Measurements from ENCODE around the gene TCERG1L.
"Not testable (repeated sequence)": the region's sequence is repeated elsewhere in the genome, so short reads cannot be mapped to it uniquely, and the experiment has no call there.

The TCERG1L gene

GRCh38 chr10:131323880-131324279 lies 12.4 kb upstream of the TCERG1L start:
- TF ChIP-seq CTCF (IDR thresholded peaks at IDR 0.05) = no peak
- H3K4me1 ChIP-seq = no peaks in the 10 kb centered on the region

GRCh38 chr10:131323025-131323424 lies 11.5 kb upstream of the TCERG1L start:
- no peaks in the 10 kb centered on the region for H3K27me3 ChIP-seq (ENCODE audit: control insufficient read depth, insufficient read depth, low read length)
- no peak overlapping the region for H3K27ac ChIP-seq
- no peaks in the 10 kb centered on the region for H3K4me1 ChIP-seq
- no peaks in the 10 kb centered on the region for H3K36me3 ChIP-seq (ENCODE audit: control insufficient read depth, insufficient read depth, low read length)
- no peaks in the 10 kb centered on the region for H3K79me2 ChIP-seq
- no peak overlapping the region for H2AFZ ChIP-seq
- H3K4me2 ChIP-seq (ENCODE audit: low read length) = no peak overlapping the region
- no peak overlapping the region for H3K9ac ChIP-seq
- TF ChIP-seq CTCF (IDR thresholded peaks at IDR 0.05) = no peak
- no peak overlapping the region for H3K4me3 ChIP-seq (ENCODE audit: low read depth, low read length)
- no peaks in the 10 kb centered on the region for H3K9me3 ChIP-seq (ENCODE audit: control insufficient read depth, low read length)

More at GRCh38 chr10:131323880-131324279, 12.4 kb upstream of the TCERG1L start:
- H3K4me3 ChIP-seq (ENCODE audit: low read depth, low read length) = no peak overlapping the region
- H3K36me3 ChIP-seq (ENCODE audit: control insufficient read depth, insufficient read depth, low read length) = no peaks in the 10 kb centered on the region
- no peak overlapping the region for H3K9ac ChIP-seq
- H3K9me3 ChIP-seq (ENCODE audit: control insufficient read depth, low read length) = no peaks in the 10 kb centered on the region
- H3K79me2 ChIP-seq = no peaks in the 10 kb centered on the region
- no peak overlapping the region for H3K4me2 ChIP-seq (ENCODE audit: low read length)
- no peak overlapping the region for H2AFZ ChIP-seq
- H3K27me3 ChIP-seq (ENCODE audit: control insufficient read depth, insufficient read depth, low read length) = no peaks in the 10 kb centered on the region
- no peak overlapping the region for H3K27ac ChIP-seq

DNA sequence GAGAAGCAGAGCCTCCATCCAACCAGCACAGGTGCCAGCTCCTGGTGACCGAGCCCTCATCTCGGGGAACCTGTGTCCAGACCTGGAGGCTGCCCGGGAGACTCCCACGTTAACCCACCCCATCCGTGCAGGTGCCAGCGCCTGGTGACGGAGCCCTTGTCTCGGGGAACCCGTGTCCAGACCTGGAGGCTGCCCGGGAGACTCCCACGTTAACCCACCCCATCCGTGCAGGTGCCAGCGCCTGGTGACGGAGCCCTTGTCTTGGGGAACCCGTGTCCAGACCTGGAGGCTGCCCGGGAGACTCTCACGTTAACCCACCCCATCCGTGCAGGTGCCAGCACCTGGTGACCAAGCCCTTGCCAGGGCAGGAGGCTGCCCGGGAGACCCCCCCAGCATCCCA lies 11.1 kb upstream of the TCERG1L start:
- not testable (repeated sequence) for H3K9ac ChIP-seq; H3K9me3 ChIP-seq (ENCODE audit: control insufficient read depth, low read length); H3K4me1 ChIP-seq; H3K27ac ChIP-seq; H3K4me3 ChIP-seq (ENCODE audit: low read depth, low read length); H3K27me3 ChIP-seq (ENCODE audit: control insufficient read depth, insufficient read depth, low read length); H3K4me2 ChIP-seq (ENCODE audit: low read length); H3K79me2 ChIP-seq; H2AFZ ChIP-seq; H3K36me3 ChIP-seq (ENCODE audit: control insufficient read depth, insufficient read depth, low read length)

DNA sequence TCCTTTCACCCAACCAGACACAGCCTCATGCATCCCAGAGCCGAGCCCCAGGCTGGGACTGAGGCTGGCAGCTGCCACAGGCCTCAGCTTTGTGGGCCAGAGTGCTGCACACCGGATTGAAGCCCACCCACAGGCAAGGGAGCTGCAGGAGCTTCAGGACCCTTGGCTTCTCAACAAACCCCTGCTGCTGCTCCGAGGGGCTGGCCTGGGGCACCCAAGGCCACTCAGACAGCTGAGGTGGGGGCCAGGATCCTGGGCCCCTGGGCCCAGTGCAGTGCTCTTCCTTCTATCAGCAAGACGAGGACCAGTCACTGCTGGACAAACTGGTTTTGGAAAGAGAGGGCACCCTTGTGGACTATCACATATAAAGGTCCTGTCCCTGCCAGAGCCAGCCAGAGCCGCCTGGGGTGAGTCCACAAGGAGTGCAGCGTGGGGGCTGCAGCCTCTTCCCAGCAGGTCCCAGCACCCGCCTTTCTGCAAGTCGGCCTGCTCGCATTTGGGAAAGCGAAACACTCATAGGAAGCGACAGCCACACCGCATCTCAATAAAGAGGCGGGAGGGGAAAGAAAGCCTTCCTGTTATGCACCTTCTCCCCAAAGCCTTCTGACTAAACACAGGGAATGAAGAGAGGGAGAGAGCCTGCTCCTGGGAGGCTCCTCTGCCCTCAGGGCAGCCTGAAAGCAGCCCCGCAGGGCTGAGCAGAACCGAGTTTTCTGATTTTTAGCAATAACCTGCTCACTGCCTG lies 9.5 kb upstream of the TCERG1L start:
- Histone ChIP-seq H2AFZ (no peak overlapping the region), H3K4me1 (no peaks in the 10 kb centered on the region), H3K9me3 (ENCODE audit: control insufficient read depth, low read length) (no peaks in the 10 kb centered on the region), H3K27ac (no peak overlapping the region), H3K4me3 (ENCODE audit: low read depth, low read length) (no peak overlapping the region), H3K27me3 (ENCODE audit: control insufficient read depth, insufficient read depth, low read length) (no peaks in the 10 kb centered on the region), H3K4me2 (ENCODE audit: low read length) (no peak overlapping the region), H3K36me3 (ENCODE audit: control insufficient read depth, insufficient read depth, low read length) (no peaks in the 10 kb centered on the region), H3K79me2 (no peaks in the 10 kb centered on the region), H3K9ac (no peak overlapping the region)
- TF ChIP-seq CTCF (IDR thresholded peaks at IDR 0.05) = no peak

DNA sequence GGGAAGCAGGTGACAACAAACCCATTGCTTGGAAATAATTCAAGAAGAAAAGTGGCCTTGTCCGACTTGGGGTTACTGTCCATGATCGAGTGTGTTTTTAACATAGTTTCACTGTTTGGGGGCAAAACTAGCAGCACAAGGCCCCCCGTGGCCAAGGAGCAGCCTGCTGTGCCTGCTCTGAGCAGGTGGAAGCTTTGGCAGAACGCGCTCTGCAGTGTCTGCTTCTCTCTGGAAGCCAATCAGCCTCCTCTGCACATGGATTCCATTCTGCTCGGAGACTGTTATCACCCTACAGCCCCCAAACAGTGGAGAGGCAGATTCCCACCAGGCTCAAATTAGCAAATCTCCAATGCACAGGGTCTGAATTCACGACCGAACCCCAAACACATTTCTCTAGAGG lies 7.3 kb upstream of the TCERG1L start:
- Histone ChIP-seq H3K9me3 (ENCODE audit: control insufficient read depth, low read length) (no peaks in the 10 kb centered on the region), H2AFZ (no peak overlapping the region), H3K4me3 (ENCODE audit: low read depth, low read length) (no peak overlapping the region), H3K27ac (no peak overlapping the region), H3K27me3 (ENCODE audit: control insufficient read depth, insufficient read depth, low read length) (no peaks in the 10 kb centered on the region), H3K9ac (no peak overlapping the region), H3K36me3 (ENCODE audit: control insufficient read depth, insufficient read depth, low read length) (no peaks in the 10 kb centered on the region), H3K4me2 (ENCODE audit: low read length) (no peak overlapping the region), H3K79me2 (no peaks in the 10 kb centered on the region), H3K4me1 (no peaks in the 10 kb centered on the region)
- no peak for TF ChIP-seq CTCF (IDR thresholded peaks at IDR 0.05)
